GM19328 (cell line): ENCODE results near the gene UBTD2.
"Not testable (repeated sequence)": the region's sequence is repeated elsewhere in the genome, so short reads cannot be mapped to it uniquely, and the experiment has no call there.

Source experiments
- ATAC-seq: cut with Tn5 transposase; IDR thresholded peaks from one replicate; pipeline ENCODE4 v1.9.1; 2021; ENCODE audit warnings: mild to moderate bottlenecking, moderate library complexity; ENCODE audit not compliant: unreplicated experiment

The UBTD2 gene

GRCh38 chr5:172283020-172283861, at the start of gene UBTD2:
UBTD2 (minus strand) TSS chr5:172283764; CDS start chr5:172283665, 99 bp downstream.
- peak; percentile 88 for ATAC-seq

- ATAC-seq, result not testable (repeated sequence)
Observed at GRCh38 chr5:172326901-172327300, 43.3 kb upstream of the UBTD2 start.

- no peak for ATAC-seq
Observed at GRCh38 chr5:172325452-172325851, 41.9 kb upstream of the UBTD2 start.

GRCh38 chr5:172322028-172322965, 38.7 kb upstream of the UBTD2 start:
- ATAC-seq, result no peak

- ATAC-seq, result no peak
Observed at GRCh38 chr5:172321593-172321992, 38.0 kb upstream of the UBTD2 start.

GRCh38 chr5:172319708-172320441, 36.3 kb upstream of the UBTD2 start:
- no peak for ATAC-seq

- no peak for ATAC-seq
Observed at GRCh38 chr5:172315587-172316493, 32.3 kb upstream of the UBTD2 start.

GRCh38 chr5:172313915-172314314, 30.4 kb upstream of the UBTD2 start:
- ATAC-seq, result no peak

GRCh38 chr5:172312286-172312685, 28.7 kb upstream of the UBTD2 start:
- no peak for ATAC-seq

GRCh38 chr5:172311605-172312004, 28.0 kb upstream of the UBTD2 start:
- no peak for ATAC-seq

GRCh38 chr5:172311026-172311425, 27.5 kb upstream of the UBTD2 start:
- no peak for ATAC-seq

GRCh38 chr5:172305380-172305779, 21.8 kb upstream of the UBTD2 start:
- no peak for ATAC-seq

GRCh38 chr5:172303572-172304335, 20.2 kb upstream of the UBTD2 start:
- no peak for ATAC-seq

GRCh38 chr5:172303162-172303561, 19.6 kb upstream of the UBTD2 start:
- no peak for ATAC-seq

- ATAC-seq, result no peak
Observed at GRCh38 chr5:172302047-172302710, 18.6 kb upstream of the UBTD2 start.

- no peak for ATAC-seq
Observed at GRCh38 chr5:172299916-172300439, 16.4 kb upstream of the UBTD2 start.

GRCh38 chr5:172294831-172295230, 11.3 kb upstream of the UBTD2 start:
- no peak for ATAC-seq

- ATAC-seq, result no peak
Observed at GRCh38 chr5:172293745-172294342, 10.3 kb upstream of the UBTD2 start.
